Uterus (tissue), 4 donors: ENCODE data around the gene CARTPT. TPM values are rescaled to one million over a fixed set of nuclear protein-coding genes. Genes with fewer than 3 reads are reported as not detected.

ENCODE experiments used
- DNase-seq, 2 donors: peaks; one replicate each; pipeline ENCODE4 v3.0.0-alpha.2; 2019 to 2020
- H3K27ac ChIP-seq, 2 donors: fragments of 200-600 bp; sonication (generic); 1 replicate in 1 of 2; 2 replicates in 1 of 2; pipeline ENCODE4 v1.5.1; 2016 to 2018
- H3K27me3 ChIP-seq, 2 donors: fragments of 200-600 bp; sonication (generic); one replicate each; pipeline ENCODE4 v1.5.1; 2018 to 2019; ENCODE audit warnings: control low read depth in 1 of 2
- H3K36me3 ChIP-seq, 2 donors: fragments of 200-600 bp; sonication (generic); one replicate each; pipeline ENCODE4 v1.5.1; 2019; ENCODE audit warnings: control low read depth in 1 of 2
- H3K4me1 ChIP-seq, 2 donors: fragments of 200-600 bp; sonication (generic); one replicate each; pipeline ENCODE4 v1.5.1; 2018 to 2019; ENCODE audit warnings: control low read depth in 1 of 2
- H3K4me3 ChIP-seq, 2 donors: fragments of 200-600 bp; sonication (generic); 1 replicate in 1 of 2; 2 replicates in 1 of 2; pipeline ENCODE4 v1.5.1; 2018 to 2019; ENCODE audit warnings: mild to moderate bottlenecking in 1 of 2
- H3K9me3 ChIP-seq, 2 donors: fragments of 200-600 bp; sonication (generic); one replicate each; pipeline ENCODE4 v1.5.1; 2019; ENCODE audit warnings: control low read depth in 1 of 2
- CTCF ChIP-seq, 4 experiments: fragments of 200-600 bp in 2 of 4; fragments of 450-650 bp in 2 of 4; sonication (generic) in 2 of 4; IDR thresholded peaks; one replicate each; pipeline ENCODE4 v1.5.1; 2016 to 2019; ENCODE audit warnings: antibody characterized with exemption in 4 of 4, mild to moderate bottlenecking in 2 of 4, moderate library complexity in 1 of 4
- POLR2A ChIP-seq, 2 donors: fragments of 450-650 bp; IDR thresholded peaks; one replicate each; pipeline ENCODE4 v1.6.1; 2016; ENCODE audit warnings: antibody characterized with exemption in 2 of 2, mild to moderate bottlenecking in 1 of 2, moderate library complexity in 1 of 2
- intact Hi-C: fragments of 100-400 bp; cut with DNase I; formaldehyde crosslinking; loops from one replicate; pipeline ENCODE4 v1.15.1; 2023; ENCODE audit warnings: low total_unique reads
- total RNA-seq, 4 donors: library from RNA; depleted of rRNA in 3 of 4; stranded (reverse); fragments of >200 nt in 3 of 4; gene quantifications; one replicate each; pipeline versions ENCODE4 v1.1.0 to v1.2.4, GENCODE V29; 2014 to 2023
- donor health status: DM: yes; HTN: yes; CAD: no.

Gene CARTPT
- total RNA-seq, 4 donors from 2014 or later = not detected

- no peak for DNase-seq
- Histone ChIP-seq H3K27me3 (no peaks in the 10 kb centered on the region), H3K27ac (no peak overlapping the region), H3K9me3 (no peaks in the 10 kb centered on the region), H3K4me1 (no peaks in the 10 kb centered on the region), H3K4me3 (no peak overlapping the region), H3K36me3 (no peaks in the 10 kb centered on the region)
- intact Hi-C loops = no loop called here
- no peak for TF ChIP-seq CTCF (IDR thresholded peaks at IDR 0.05)
Measured at GRCh38 chr5:71752441-71753190, 33.5 kb downstream of the CARTPT start.

DNA sequence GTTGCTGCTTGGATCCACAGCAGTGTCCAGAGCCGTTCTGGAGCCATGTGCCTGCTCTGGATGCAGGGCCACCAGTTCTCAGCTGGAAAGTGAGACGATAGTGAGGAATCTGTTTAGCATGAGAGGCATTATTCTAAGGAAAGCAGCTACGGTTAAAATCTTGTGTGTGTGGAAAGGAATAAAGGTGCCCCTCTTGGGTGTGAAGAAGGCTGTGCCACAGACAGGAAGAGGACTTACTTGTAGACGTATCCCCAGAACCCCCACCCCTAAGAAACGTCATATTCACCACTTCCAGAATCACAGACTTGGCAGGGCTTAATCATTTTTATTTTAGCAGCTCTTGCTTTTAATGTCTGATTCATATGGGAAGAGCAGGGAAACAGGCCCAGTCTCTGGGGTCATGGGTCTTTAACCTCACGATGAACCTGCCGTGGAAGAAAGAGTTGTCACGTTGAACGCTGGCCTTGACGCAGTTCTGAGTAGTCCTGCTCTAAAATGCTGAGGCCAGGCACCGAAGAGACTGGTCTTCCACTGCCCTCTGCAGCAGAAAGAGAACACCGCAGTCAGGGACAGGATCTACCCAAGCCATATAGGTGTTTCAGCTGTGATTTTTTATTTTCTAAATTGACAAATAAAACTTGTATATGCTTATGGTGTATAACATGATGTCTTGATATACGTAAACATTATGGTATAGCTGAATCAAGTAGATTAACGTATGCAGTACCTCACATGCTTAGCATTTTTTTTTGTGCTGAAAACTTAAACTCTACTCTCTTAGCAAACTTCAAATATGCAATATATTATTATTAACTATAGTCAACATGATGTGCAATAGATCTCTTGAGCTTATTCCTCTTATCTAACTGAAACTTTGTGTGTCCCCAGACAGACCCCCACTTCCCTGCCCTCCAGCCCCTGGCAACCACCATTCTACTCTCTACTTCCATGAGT lies 38.8 kb downstream of the CARTPT start:
- peak; percentile 49 to 69 (median 58) for TF ChIP-seq CTCF (IDR thresholded peaks at IDR 0.05)
- TF ChIP-seq POLR2A (IDR thresholded peaks at IDR 0.05) = no peak
- H3K36me3 ChIP-seq = no peaks in the 10 kb centered on the region
- peak; percentile 30 to 35 for DNase-seq
- intact Hi-C loops = no loop called here
- no peak overlapping the region for H3K27ac ChIP-seq
- H3K4me1 ChIP-seq = no peaks in the 10 kb centered on the region
- H3K27me3 ChIP-seq = no peaks in the 10 kb centered on the region
- H3K9me3 ChIP-seq = no peaks in the 10 kb centered on the region
- H3K4me3 ChIP-seq = no peak overlapping the region

GRCh38 chr5:71762826-71763225 lies 43.8 kb downstream of the CARTPT start:
- DNase-seq = no peak
- H3K4me3 ChIP-seq = no peak overlapping the region
- no peaks in the 10 kb centered on the region for H3K4me1 ChIP-seq
- no peaks in the 10 kb centered on the region for H3K36me3 ChIP-seq
- TF ChIP-seq POLR2A (IDR thresholded peaks at IDR 0.05) (no peak), CTCF (IDR thresholded peaks at IDR 0.05) (no peak)
- intact Hi-C loops = no loop called here
- H3K27me3 ChIP-seq = no peaks in the 10 kb centered on the region
- no peaks in the 10 kb centered on the region for H3K9me3 ChIP-seq
- no peak overlapping the region for H3K27ac ChIP-seq

GRCh38 chr5:71767661-71768060 lies 48.6 kb downstream of the CARTPT start:
- no peak for TF ChIP-seq CTCF (IDR thresholded peaks at IDR 0.05)
- no peak for TF ChIP-seq POLR2A (IDR thresholded peaks at IDR 0.05)
- intact Hi-C loops = no loop called here
- Histone ChIP-seq H3K4me3 (no peak overlapping the region), H3K4me1 (no peaks in the 10 kb centered on the region), H3K27me3 (no peaks in the 10 kb centered on the region), H3K27ac (no peak overlapping the region), H3K9me3 (no peaks in the 10 kb centered on the region), H3K36me3 (no peaks in the 10 kb centered on the region)
- no peak for DNase-seq

DNA sequence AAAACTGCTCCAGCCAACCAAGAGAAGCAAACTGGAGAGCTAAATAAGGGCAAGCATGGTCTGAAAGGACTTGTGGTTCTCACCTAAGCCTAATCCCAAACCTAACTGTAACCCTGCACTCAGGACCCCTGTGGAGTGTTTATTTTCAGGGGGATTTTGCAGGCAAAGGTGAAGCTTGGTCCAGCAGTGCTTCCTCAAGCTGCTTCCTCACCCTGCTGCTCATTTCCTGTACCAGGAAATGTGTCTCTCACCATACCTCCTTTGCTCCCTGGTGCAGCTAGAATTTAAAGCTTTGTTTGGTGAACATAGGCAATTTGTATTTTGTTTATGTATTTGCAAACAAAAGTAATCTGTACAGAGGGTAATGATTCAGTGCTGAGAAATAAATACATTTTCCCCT lies 50.2 kb downstream of the CARTPT start:
- Histone ChIP-seq H3K9me3 (no peaks in the 10 kb centered on the region), H3K36me3 (no peaks in the 10 kb centered on the region), H3K4me3 (no peak overlapping the region), H3K4me1 (no peaks in the 10 kb centered on the region), H3K27ac (no peak overlapping the region), H3K27me3 (no peaks in the 10 kb centered on the region)
- no peak for DNase-seq
- intact Hi-C loops = no loop called here
- no peak for TF ChIP-seq POLR2A (IDR thresholded peaks at IDR 0.05)
- no peak for TF ChIP-seq CTCF (IDR thresholded peaks at IDR 0.05)
